Left ventricle myocardium superior (tissue), 1 donor: ENCODE data around the gene NAIP. TPM values are rescaled to one million over a fixed set of nuclear protein-coding genes. Genes with fewer than 3 reads are reported as not detected.
"Not testable (repeated sequence)": the region's sequence is repeated elsewhere in the genome, so short reads cannot be mapped to it uniquely, and the experiment has no call there.

Experiments
- ATAC-seq: fragments of 200-7000 bp; cut with Tn5 transposase; one replicate; pipeline ENCODE4 v1.9.1; 2020; ENCODE audit warnings: mild to moderate bottlenecking, moderate library complexity
- DNase-seq: peaks from one replicate; pipeline ENCODE4 v3.0.0-alpha.2; 2020
- intact Hi-C: fragments of 100-400 bp; cut with micrococcal nuclease; formaldehyde crosslinking; loops from one replicate; pipeline ENCODE4 v1.11.0; 2022
- total RNA-seq: library from RNA; stranded (reverse); fragmentation: NEBNext Ultra II Directional; extraction: Animal tissue kit (Norgen Biotek cat#: 25700); gene quantifications from one replicate; pipeline ENCODE4 v1.2.1, GENCODE V29; 2021
- donor health status: DM: no; HTN: yes; CAD: no; lungs with severe emphysema.

Gene NAIP
- total RNA-seq, 1 donor from 2014 or later = 5.9 TPM

DNA sequence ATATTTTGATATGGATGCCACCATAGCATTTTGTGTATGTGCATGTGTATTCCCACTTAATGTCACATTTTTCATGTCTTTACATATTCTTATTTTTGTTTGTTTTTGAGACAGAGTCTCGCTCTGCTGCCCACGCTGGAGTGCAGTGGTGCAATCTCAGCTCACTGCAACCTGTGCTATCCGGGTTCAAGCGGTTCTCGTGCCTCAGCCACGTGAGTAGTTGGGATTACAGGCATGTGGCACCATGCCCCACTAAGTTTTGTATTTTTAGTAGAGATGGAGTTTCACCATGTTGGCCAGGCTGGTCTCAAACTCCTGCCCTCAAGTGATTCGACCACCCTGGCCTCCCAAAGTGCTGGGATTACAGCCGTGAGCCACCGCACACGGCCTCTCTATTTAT, 72.1 kb downstream of the NAIP start:
- ATAC-seq, intact Hi-C loops, DNase-seq: not testable (repeated sequence)

- ATAC-seq, DNase-seq, intact Hi-C loops: not testable (repeated sequence)
These were observed 92.6 kb downstream of the NAIP start for GRCh38 chr5:70932560-70932959.

DNA sequence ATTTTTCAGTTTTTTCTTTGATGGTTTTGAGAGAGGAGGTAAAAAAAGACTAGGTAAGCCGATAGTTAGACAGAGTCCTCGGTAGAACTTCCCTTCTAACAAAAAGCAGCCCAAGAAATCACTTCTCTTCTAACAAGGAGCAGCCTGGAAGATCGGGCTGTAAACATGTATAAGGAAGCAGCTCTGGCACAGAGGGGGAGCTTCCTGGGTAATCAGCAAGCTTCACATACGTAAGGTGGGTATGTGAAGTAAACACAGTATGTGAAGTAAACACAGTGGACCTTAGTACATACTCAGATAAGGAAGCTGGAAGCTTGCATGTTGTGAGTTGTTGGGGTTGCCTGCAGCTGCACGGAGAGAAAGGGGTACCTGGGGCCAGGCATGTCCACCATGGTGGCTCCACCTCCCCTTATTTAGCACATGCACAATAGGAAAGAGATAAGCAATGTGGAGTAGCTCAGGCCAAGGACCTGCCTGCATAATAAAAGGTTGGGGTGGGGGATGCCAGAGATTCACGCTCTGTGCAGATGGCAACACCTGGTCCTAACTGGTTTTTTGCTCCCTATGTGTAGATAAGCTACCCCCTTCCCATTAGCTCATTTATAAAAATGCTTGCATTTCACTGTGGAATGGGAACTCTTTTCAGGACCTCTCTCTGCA, 93.3 kb downstream of the NAIP start:
- DNase-seq, intact Hi-C loops: not testable (repeated sequence)
- ATAC-seq = peak; percentile 55

DNA sequence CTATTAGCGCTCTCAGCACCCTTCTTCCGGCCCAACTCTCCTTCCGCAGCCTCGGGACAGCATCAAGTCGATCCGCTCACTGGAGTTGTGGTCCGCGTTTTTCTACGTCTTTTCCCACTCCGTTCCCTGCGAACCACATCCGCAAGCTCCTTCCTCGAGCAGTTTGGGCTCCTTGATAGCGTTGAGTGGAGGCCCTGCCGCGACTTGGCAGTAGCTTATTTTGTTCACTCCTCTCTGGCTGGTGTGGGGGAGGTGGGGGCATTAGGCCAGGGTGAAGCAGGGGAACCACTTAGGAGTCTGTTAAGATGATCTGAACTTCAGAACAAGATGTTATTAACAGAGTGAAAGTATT, 100.0 kb downstream of the NAIP start:
- peak; percentile 39 for ATAC-seq
- intact Hi-C loops, DNase-seq: not testable (repeated sequence)

Other genes with a start within 250 kb of the NAIP start
- gene SERF1A, start 124.7 kb downstream of the NAIP start, total RNA-seq = 1.5 TPM
- 19.6 TPM for gene SMN1, start 100.3 kb downstream of the NAIP start, total RNA-seq
- 11.7 TPM for gene GTF2H2, start 42.3 kb upstream of the NAIP start, total RNA-seq